IMR-90 (cell line): ENCODE data around the gene IDH3G. TPM values are rescaled to one million over a fixed set of nuclear protein-coding genes. Genes with fewer than 3 reads are reported as not detected.

Source experiments
- ATAC-seq: fragments of 200-7000 bp; cut with Tn5 transposase; 2 replicates; pipeline ENCODE4 v1.9.1; 2020; ENCODE audit warnings: low read depth, mild to moderate bottlenecking, moderate library complexity
- BruUV-seq: library from RNA; stranded (reverse); fragments of 400-500 nt; replicated peaks from 2 replicates; lab custom pipeline; 2021; lab: Mats Ljungman, UMichigan
- CTCF ChIA-PET: fragments of 300-600 bp; formaldehyde crosslinking; extraction: SDS; loops from one replicate; lab custom pipeline; 2021; ENCODE audit warnings: antibody characterized with exemption; lab: Yijun Ruan, JAX
- POLR2A ChIA-PET: fragments of 300-600 bp; sonication (Branson Sonifier 250); formaldehyde crosslinking; loops from one replicate; lab custom pipeline; 2022; ENCODE audit warnings: antibody characterized with exemption; ENCODE audit not compliant: unreplicated experiment; lab: Charles Lee
- DNase-seq: peaks from one replicate; pipeline ENCODE4 v3.0.0; 2013
- H2AFZ ChIP-seq: replicated peaks from 2 replicates; pipeline ENCODE3; 2013; ENCODE audit warnings: low read length, mild to moderate bottlenecking; ENCODE audit not compliant: poor library complexity
- H2AK5ac ChIP-seq: 2 replicates; pipeline ENCODE4 v1.6.1; 2013; ENCODE audit warnings: low read depth, low read length, inconsistent platforms
- H2AK9ac ChIP-seq: replicated peaks from 2 replicates; pipeline ENCODE3; 2013; ENCODE audit warnings: mild to moderate bottlenecking, low read depth, low read length, moderate library complexity; ENCODE audit not compliant: poor library complexity
- H2BK120ac ChIP-seq: 2 replicates; pipeline ENCODE4 v1.6.1; 2013; ENCODE audit warnings: low read depth, low read length, inconsistent platforms
- H2BK15ac ChIP-seq: 3 replicates; pipeline ENCODE4 v1.6.1; 2013; ENCODE audit warnings: low read depth, low read length, inconsistent platforms
- H2BK20ac ChIP-seq: 2 replicates; pipeline ENCODE4 v1.6.1; 2013; ENCODE audit warnings: low read depth, mild to moderate bottlenecking, inconsistent platforms, low read length, moderate library complexity
- H2BK5ac ChIP-seq: 2 replicates; pipeline ENCODE4 v1.6.1; 2013; ENCODE audit warnings: mild to moderate bottlenecking, low read depth, low read length, inconsistent platforms; ENCODE audit not compliant: poor library complexity, severe bottlenecking
- H3K14ac ChIP-seq: replicated peaks from 2 replicates; pipeline ENCODE4 v1.6.1; 2013; ENCODE audit warnings: low read depth, low read length, inconsistent platforms
- H3K18ac ChIP-seq: 2 replicates; pipeline ENCODE4 v1.6.1; 2013; ENCODE audit warnings: low read depth, low read length, control low read depth
- H3K23ac ChIP-seq: 2 replicates; pipeline ENCODE4 v1.6.1; 2013; ENCODE audit warnings: low read depth, low read length, inconsistent platforms
- H3K27ac ChIP-seq: 2 replicates; pipeline ENCODE4 v1.5.1; 2013; ENCODE audit warnings: mild to moderate bottlenecking, control low read depth, low read length; ENCODE audit not compliant: insufficient read depth
- H3K27me3 ChIP-seq: 2 replicates; pipeline ENCODE4 v1.6.1; 2013; ENCODE audit warnings: low read length; ENCODE audit not compliant: control insufficient read depth, insufficient read depth
- H3K36me3 ChIP-seq: 2 replicates; pipeline ENCODE4 v1.6.1; 2013; ENCODE audit warnings: low read length, mixed read lengths; ENCODE audit not compliant: control insufficient read depth, insufficient read depth
- H3K4ac ChIP-seq: 2 replicates; pipeline ENCODE4 v1.6.1; 2013; ENCODE audit warnings: low read depth, low read length, inconsistent platforms
- H3K4me1 ChIP-seq: 2 replicates; pipeline ENCODE4 v1.6.1; 2013; ENCODE audit warnings: low read length, mixed read lengths; ENCODE audit not compliant: control insufficient read depth, insufficient read depth
- H3K4me2 ChIP-seq: 2 replicates; pipeline ENCODE4 v1.6.1; 2013; ENCODE audit warnings: low read depth, mild to moderate bottlenecking, control low read depth, low read length, moderate library complexity
- H3K4me3 ChIP-seq: 2 replicates; pipeline ENCODE4 v1.5.1; 2013; ENCODE audit warnings: low read depth, mild to moderate bottlenecking, control low read depth, low read length, moderate library complexity; ENCODE audit not compliant: insufficient read depth
- H3K56ac ChIP-seq: 2 replicates; pipeline ENCODE4 v1.6.1; 2013; ENCODE audit warnings: low read length, inconsistent platforms; ENCODE audit not compliant: insufficient read depth; ENCODE audit errors: extremely low read depth
- H3K79me1 ChIP-seq, 2 experiments: 2 replicates each; pipeline ENCODE4 v1.6.1; 2013; ENCODE audit warnings: low read length in 2 of 2, inconsistent platforms in 1 of 2, low read depth in 1 of 2
- H3K9ac ChIP-seq: 2 replicates; pipeline ENCODE4 v1.6.1; 2013; ENCODE audit warnings: low read depth, low read length, control low read depth
- H3K9me1 ChIP-seq: 2 replicates; pipeline ENCODE4 v1.6.1; 2013; ENCODE audit warnings: low read length, inconsistent platforms; ENCODE audit not compliant: insufficient read depth
- H3K9me3 ChIP-seq: 2 replicates; pipeline ENCODE4 v1.6.1; 2013; ENCODE audit warnings: low read length; ENCODE audit not compliant: control insufficient read depth, insufficient read depth
- H4K20me1 ChIP-seq: 2 replicates; pipeline ENCODE4 v1.6.1; 2013; ENCODE audit warnings: low read length, inconsistent platforms; ENCODE audit not compliant: insufficient read depth
- H4K5ac ChIP-seq: 2 replicates; pipeline ENCODE4 v1.6.1; 2013; ENCODE audit warnings: mild to moderate bottlenecking, low read depth, low read length, control low read depth
- H4K8ac ChIP-seq, 2 experiments: 2 replicates each; pipeline ENCODE4 v1.6.1; 2013; ENCODE audit warnings: low read depth in 2 of 2, low read length in 2 of 2, control low read depth in 1 of 2, inconsistent platforms in 1 of 2
- H4K91ac ChIP-seq: 2 replicates; pipeline ENCODE4 v1.6.1; 2013; ENCODE audit warnings: low read depth, low read length, inconsistent platforms; ENCODE audit not compliant: insufficient read depth
- CHD1 ChIP-seq: IDR thresholded peaks from 2 replicates; pipeline ENCODE4 v1.6.1; 2012; ENCODE audit warnings: low read depth, low read length, improper control_type of control experiment
- MAFK ChIP-seq: IDR thresholded peaks from 2 replicates; pipeline ENCODE4 v1.6.1; 2012; ENCODE audit warnings: low read depth, low read length, improper control_type of control experiment
- RAD21 ChIP-seq: IDR thresholded peaks from 2 replicates; pipeline ENCODE4 v1.6.1; 2012; ENCODE audit warnings: low read length, improper control_type of control experiment
- USF2 ChIP-seq: fragments of 150-350 bp; IDR thresholded peaks from 2 replicates; pipeline ENCODE4 v1.6.1; 2017; ENCODE audit warnings: mild to moderate bottlenecking, antibody characterized with exemption, low read length, low read depth
- WGBS, 2 experiments: methylation state at CpG; one replicate each; pipeline versions ENCODE4 v1.1.5 to v1.1.7; 2013; ENCODE audit warnings: missing lambda C conversion rate in 2 of 2; ENCODE audit not compliant: insufficient read length in 1 of 2; ENCODE audit errors: extremely low coverage in 2 of 2; 5-methylcytosine and 5-hydroxymethylcytosine counted together
- dilution Hi-C: fragments of 300-500 bp; cut with HindIII; formaldehyde crosslinking; loops from one replicate; pipeline ENCODE4 v1.14.3; 2018; ENCODE audit warnings: low sequenced_read_pairs; ENCODE audit not compliant: unreplicated experiment
- in situ Hi-C: fragments of 300-500 bp; cut with MboI; formaldehyde crosslinking; loops from 3 replicates; pipeline ENCODE4 v1.14.3; 2019; ENCODE audit warnings: low sequenced_read_pairs, inconsistent platforms, mixed read lengths
- intact Hi-C: fragments of 100-400 bp; cut with micrococcal nuclease; formaldehyde crosslinking; loops from 2 replicates; pipeline ENCODE4 v1.10.0; 2022
- polyA plus RNA-seq, 3 experiments: library from polyadenylated mRNA; depleted of rRNA; stranded (reverse); fragments of >200 nt; gene quantifications; 2 replicates each; pipeline ENCODE4 v1.2.3, GENCODE V29; 2012; ENCODE audit warnings: low replicate concordance in 1 of 3
- total RNA-seq: library from RNA; depleted of rRNA; stranded (reverse); fragments of >200 nt; gene quantifications from 2 replicates; pipeline ENCODE4 v1.2.3, GENCODE V29; 2012
- TF ChIP-seq, protein P1 (sequence below): conservative IDR thresholded peaks from 2 replicates; pipeline ENCODE4 v1.5.1; 2012; ENCODE audit warnings: mild to moderate bottlenecking, low read depth, low read length, improper control_type of control experiment
- TF ChIP-seq, protein P2 (sequence below): fragments of 150-350 bp; IDR thresholded peaks from 2 replicates; pipeline ENCODE4 v1.6.1; 2016; ENCODE audit warnings: low read depth, mild to moderate bottlenecking, low read length, moderate library complexity, borderline replicate concordance

IDH3G gene
- total and polyA plus RNA-seq, 2 of the 4 experiments (the other 2 are of a cell fraction), result 79.4 to 85.7 TPM

DNA sequence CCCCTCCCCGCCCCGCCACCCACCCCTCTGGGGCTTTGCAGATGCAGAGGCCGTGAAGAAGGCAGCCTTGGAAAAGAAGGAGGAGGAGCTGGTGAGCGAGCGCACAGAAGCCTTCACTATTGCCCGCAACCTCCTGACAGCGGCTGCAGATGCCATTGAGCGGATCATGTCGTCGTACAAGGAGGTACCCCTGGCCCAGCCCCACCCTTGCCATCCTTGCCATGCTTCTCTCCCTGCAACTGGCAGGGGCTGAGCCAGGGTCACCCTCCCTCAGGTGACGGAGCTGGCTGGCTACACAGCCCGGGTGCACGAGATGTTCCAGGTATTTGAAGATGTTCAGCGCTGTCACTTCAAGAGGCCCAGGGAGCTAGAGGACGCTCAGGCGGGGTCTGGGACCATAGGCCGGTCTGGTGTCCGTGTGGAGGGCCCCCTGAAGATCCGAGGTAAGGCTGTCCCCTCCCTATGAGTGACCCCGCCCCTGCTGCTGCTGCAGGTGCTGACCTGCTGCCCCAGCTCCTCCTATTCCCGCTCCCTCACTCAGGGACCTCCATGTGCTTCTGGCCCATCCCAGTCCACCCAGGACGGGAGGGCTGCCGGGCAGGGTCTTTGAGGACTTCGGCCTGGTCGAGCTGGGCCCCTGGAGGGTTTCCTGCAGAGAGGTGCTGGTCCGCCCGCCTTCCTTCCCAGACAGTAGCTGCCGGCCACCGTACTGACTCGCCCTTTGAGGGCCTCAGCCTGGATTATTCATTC is 57.9 kb downstream of the IDH3G start:
- Histone ChIP-seq H3K27me3 (no peaks in the 10 kb centered on the region), H2AFZ (no peak overlapping the region), H3K79me1 (no peaks in the 10 kb centered on the region), H3K14ac (no peak overlapping the region), H3K9me1 (no peaks in the 10 kb centered on the region), H4K91ac (no peak overlapping the region), H2BK120ac (no peak overlapping the region), H3K23ac (no peak overlapping the region), H3K4ac (no peak overlapping the region), H4K5ac (no peak overlapping the region), H4K20me1 (no peaks in the 10 kb centered on the region), H3K4me1 (no peaks in the 10 kb centered on the region), H3K9ac (no peak overlapping the region), H2BK15ac (no peak overlapping the region), H4K8ac (no peak overlapping the region), H2AK5ac (no peak overlapping the region), H2BK5ac (no peak overlapping the region), H3K56ac (no peak overlapping the region), H2BK20ac (no peak overlapping the region), H2AK9ac (no peak overlapping the region), H3K27ac (no peak overlapping the region), H3K4me2 (no peak overlapping the region), H3K18ac (no peak overlapping the region), H3K36me3 (peaks cover 10% of the 10 kb centered on the region; the same call in 1 of the 2 replicates), H3K9me3 (0 out of 2 replicates have a peak, but pooled peaks cover 1% of the 10 kb centered on the region), H3K4me3 (no peak overlapping the region)
- BruUV-seq, result no TSS peak
- CTCF ChIA-PET, result no interaction called here
- dilution Hi-C loops, result no loop called here
- DNase-seq (no peak), ATAC-seq (no peak)
- TF ChIP-seq, protein P1, sequence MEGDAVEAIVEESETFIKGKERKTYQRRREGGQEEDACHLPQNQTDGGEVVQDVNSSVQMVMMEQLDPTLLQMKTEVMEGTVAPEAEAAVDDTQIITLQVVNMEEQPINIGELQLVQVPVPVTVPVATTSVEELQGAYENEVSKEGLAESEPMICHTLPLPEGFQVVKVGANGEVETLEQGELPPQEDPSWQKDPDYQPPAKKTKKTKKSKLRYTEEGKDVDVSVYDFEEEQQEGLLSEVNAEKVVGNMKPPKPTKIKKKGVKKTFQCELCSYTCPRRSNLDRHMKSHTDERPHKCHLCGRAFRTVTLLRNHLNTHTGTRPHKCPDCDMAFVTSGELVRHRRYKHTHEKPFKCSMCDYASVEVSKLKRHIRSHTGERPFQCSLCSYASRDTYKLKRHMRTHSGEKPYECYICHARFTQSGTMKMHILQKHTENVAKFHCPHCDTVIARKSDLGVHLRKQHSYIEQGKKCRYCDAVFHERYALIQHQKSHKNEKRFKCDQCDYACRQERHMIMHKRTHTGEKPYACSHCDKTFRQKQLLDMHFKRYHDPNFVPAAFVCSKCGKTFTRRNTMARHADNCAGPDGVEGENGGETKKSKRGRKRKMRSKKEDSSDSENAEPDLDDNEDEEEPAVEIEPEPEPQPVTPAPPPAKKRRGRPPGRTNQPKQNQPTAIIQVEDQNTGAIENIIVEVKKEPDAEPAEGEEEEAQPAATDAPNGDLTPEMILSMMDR, result no peak
- no peak for TF ChIP-seq RAD21
- TF ChIP-seq, protein P2, sequence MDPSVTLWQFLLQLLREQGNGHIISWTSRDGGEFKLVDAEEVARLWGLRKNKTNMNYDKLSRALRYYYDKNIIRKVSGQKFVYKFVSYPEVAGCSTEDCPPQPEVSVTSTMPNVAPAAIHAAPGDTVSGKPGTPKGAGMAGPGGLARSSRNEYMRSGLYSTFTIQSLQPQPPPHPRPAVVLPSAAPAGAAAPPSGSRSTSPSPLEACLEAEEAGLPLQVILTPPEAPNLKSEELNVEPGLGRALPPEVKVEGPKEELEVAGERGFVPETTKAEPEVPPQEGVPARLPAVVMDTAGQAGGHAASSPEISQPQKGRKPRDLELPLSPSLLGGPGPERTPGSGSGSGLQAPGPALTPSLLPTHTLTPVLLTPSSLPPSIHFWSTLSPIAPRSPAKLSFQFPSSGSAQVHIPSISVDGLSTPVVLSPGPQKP, result no peak
- TF ChIP-seq MAFK, result no peak
- TF ChIP-seq CHD1, result no peak
- no peak for TF ChIP-seq USF2
- POLR2A ChIA-PET, result no interaction called here
- in situ Hi-C loops, result no loop called here
- WGBS, 2 experiments, result 80% methylated on average over 11 of the region's 30 CpGs; no CpG with 5 or more reads in 1 of the 2 experiments
- intact Hi-C loops, result no loop called here
